Stimulated activated naive CD4-positive, alpha-beta T cell (primary cell): ENCODE data around the gene CA14.
"Not testable (repeated sequence)": the region's sequence is repeated elsewhere in the genome, so short reads cannot be mapped to it uniquely, and the experiment has no call there.

Source experiments
- DNase-seq, 6 experiments: peaks; one replicate each; lab custom pipeline; 2025; lab: John Stamatoyannopoulos, UW

The CA14 gene

GRCh38 chr1:150235852-150236613 lies 21.5 kb upstream of the CA14 start, which contains the start of gene ANP32E:
Gene ANP32E, minus strand, starts transcription at chr1:150236112. Its CDS starts 326 bp downstream, at chr1:150235786.
- peak; percentile 86 to 98 (median 94) for DNase-seq

GRCh38 chr1:150236614-150237100 lies 20.9 kb upstream of the CA14 start:
- no peak for DNase-seq

DNA sequence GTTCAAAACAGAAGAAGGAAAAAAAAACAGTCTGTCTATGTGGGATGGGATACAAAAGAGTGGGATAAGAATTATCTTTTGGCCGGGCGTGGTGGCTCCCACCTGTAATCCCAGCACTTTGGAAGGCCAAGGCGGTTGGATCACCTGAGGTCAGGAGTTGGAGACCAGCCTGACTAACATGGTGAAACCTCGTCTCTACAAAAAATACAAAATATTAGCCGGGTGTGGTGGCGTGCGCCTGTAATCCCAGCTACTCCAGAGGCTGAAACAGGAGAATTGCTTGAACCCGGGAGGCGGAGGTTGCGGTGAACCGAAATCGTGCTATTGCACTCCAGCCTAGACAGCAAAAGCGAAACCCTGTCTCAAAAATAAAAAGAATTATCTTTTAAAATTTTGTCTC lies 20.4 kb upstream of the CA14 start:
- DNase-seq, result not testable (repeated sequence)

DNA sequence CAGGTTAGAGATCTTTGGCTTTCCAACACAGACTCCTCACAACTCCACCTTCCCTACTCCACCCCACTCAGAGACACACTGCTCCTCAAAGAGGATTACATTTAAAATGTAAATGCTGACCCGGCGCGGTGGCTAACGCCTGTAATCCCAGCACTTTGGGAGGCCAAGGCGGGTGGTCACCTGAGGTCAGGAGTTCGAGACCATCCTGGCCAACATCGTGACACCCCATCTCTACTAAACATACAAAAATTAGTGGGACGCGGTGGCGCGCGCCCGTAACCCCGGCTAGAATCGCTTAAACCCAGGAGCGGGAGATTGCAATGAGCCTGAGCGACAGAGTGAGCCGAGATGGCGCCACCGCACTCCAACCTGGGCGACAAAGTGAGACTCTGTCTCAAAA lies 19.8 kb upstream of the CA14 start:
- no peak for DNase-seq

DNA sequence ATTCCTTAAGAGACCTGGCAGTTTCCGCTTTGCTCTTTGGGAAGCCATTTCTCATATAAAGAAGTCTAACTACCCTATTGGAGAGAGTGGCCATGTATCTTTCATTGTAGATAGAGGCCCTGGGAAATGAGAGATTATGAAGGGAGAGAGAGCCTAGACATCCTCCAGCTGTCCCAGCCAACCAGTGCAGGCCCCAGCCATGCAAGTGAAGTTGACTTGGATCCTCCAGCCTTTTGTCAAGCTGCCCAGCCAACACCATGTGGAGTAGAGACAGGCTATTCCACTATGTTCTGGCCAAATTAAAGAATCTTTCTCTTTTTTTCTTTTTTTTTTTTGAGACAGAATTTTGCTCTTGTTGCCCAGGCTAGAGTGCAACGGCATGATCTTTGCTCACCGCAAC lies 14.6 kb upstream of the CA14 start:
- DNase-seq, result no peak

- no peak for DNase-seq
These were observed 7.6 kb upstream of the CA14 start for GRCh38 chr1:150249936-150250335.

DNA sequence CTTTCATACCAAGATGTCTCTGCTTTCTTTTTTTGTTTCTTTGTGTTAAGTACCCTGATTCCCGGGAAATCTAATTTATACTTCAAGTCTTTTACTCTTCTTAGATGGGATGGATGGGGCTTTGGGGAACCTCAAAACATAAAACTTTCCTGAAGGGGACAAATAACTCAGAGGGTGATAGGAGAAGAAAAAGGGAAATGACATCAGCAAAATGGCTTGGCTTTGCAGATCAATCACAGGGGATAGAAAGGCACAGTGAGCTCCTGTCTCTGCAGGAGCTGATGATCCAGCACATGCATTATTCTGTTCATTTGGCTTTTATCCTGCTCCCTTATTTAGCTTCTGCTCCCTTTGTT lies 1.4 kb upstream of the CA14 start:
- DNase-seq, result no peak

- no peak for DNase-seq
These were observed 826 bp upstream of the CA14 start for GRCh38 chr1:150256554-150257341.

GRCh38 chr1:150259217-150259616 lies 1.6 kb downstream of the CA14 start:
- DNase-seq, result no peak

- DNase-seq, result no peak
These were observed 2.4 kb downstream of the CA14 start for GRCh38 chr1:150259758-150260669.

DNA sequence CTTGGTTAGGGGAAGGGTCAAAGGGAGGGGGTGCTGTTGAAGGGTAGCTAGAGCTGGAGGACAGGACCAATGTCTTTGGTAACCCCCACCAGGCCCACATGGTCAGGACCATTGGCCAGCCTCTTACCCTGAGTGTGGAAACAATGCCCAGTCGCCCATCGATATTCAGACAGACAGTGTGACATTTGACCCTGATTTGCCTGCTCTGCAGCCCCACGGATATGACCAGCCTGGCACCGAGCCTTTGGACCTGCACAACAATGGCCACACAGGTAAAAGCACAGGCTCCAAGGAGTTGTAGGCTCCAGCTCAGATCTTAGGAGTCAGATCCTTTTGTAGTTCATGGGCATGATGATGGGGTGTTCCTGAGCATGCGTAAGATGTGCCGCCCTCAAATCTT lies 3.8 kb downstream of the CA14 start:
- no peak for DNase-seq

- no peak for DNase-seq
These were observed 5.1 kb downstream of the CA14 start for GRCh38 chr1:150262388-150263320.

DNA sequence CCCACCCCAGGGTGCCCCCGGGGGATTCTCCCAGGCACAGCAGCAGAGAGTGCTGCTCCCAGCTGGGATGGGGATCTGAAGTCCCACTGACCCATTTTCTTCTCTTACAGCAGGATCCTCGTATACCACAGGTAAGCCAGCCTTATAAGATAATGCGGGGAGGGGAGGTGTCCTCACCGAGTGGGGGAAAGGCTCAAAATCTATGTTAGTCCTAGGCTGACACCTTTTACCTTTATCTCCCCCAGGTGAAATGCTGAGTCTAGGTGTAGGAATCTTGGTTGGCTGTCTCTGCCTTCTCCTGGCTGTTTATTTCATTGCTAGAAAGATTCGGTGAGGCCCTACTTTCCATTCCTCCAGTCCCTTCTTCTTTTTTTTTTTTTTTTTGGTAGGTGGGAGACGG lies 6.0 kb downstream of the CA14 start:
- no peak for DNase-seq

DNA sequence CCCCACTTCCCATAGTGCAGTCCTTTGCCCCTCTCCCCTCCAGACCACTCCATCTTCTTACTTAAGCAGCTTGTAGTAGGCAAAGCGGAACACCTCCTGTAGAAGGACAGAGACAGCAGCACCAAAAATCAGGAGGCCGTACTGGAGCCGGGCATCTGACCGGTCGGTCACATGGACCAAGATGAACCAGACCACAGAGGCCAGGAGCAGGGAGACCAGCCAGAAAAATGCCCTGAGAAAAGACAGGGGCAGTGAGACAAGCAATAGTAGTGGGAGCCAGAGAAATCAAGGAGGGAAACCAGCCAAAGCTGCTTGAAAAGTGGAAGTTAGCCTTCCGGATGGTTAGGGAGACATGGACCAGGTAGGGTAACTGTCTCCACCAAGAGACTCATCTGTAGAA lies 10.3 kb downstream of the CA14 start:
- no peak for DNase-seq

DNA sequence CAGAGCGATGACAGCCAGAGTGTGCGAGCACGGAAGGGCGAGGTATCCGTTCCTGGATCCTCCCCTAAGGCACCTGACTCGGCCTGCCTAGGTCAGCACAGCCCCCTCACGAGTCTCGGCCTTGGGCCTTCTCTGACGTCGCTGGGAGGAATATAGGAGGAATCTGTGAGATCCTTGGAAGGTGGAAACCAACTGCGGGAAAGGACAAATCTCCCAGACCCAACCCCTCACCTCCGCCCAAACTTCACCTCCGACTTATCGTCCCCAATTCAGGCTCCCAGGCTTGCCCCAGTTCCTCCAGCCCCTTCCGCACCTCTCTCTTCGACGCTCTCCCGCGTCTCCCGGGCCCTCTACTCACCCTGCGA lies 10.7 kb downstream of the CA14 start:
- peak; percentile 22 to 71 (median 53) for DNase-seq

- peak; percentile 80 to 90 (median 86) for DNase-seq
These were observed 11.3 kb downstream of the CA14 start, which contains the start of gene APH1A for GRCh38 chr1:150268705-150269403. Gene APH1A, minus strand, starts transcription at chr1:150269016. Its CDS starts 206 bp downstream, at chr1:150268810.

DNA sequence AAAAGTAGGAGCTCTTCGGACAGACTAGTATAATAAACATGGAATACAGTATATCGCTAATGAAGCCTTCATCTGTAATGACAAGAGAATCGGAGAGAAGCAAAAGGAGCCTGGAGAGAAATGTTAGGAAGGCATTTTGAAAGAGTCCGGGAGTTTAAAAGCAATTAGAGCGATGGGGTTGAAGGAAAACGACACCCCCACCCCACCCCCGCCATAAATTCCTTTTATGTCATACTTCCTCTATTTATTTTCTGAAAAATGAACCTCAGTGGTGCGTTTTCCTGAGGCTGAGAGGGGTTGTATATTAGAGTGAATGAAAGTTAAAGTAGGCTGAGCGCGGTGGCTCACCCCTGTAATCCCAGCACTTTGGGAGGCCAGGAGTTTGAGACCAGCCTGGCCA lies 11.9 kb downstream of the CA14 start:
- DNase-seq, result no peak

DNA sequence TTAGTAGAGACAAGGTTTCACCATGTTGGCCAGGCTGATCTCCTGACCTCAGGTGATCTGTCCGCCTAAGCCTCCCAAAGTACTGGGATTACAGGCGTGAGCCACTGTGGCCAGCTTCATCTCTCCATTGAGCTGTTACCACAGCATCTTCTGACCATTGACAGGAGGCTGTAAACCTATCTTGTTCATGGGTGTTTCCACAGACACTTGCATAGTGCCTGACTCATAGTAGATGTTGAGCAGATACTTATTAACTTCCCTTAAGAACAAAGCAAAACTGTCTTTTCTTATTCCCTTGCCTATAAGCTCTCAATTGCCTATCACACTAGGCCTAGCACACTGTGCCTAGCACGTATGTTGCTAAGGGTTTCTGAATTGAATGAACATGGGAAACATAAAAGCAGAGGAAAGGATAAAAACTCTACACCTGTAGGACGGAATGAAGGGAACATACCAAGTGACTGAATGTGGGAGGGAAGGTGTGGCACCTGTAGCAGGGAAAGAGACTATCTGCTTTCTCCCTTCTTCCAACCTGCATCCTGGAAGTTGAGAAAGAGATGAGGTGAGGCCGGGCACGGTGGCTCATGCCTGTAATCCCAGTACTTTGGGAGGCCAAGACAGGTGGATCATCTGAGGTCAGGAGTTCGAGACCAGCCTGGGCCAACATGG lies 13.9 kb downstream of the CA14 start:
- DNase-seq, result no peak

- no peak for DNase-seq
These were observed 15.7 kb downstream of the CA14 start for GRCh38 chr1:150273311-150273710.
